RWPE2 (cell line): ENCODE data around the gene NPPB.
A peak's percentile ranks its signal among the peaks of the same experiment; 100 is the strongest.

ENCODE experiments used
- ATAC-seq: fragments of 200-7000 bp; cut with Tn5 transposase; 3 replicates; pipeline ENCODE4 v1.9.1; 2021; ENCODE audit warnings: low read depth
- DNase-seq: peaks from one replicate; pipeline ENCODE4 v3.0.0-alpha.2; 2020; ENCODE audit warnings: low spot score
- H3K27ac ChIP-seq: fragments of 450-650 bp; 2 replicates; pipeline ENCODE4 v1.5.1; 2017; ENCODE audit warnings: mild to moderate bottlenecking; ENCODE audit not compliant: poor library complexity, severe bottlenecking
- H3K27me3 ChIP-seq: fragments of 250-450 bp; sonication (Bioruptor Pico); 2 replicates; pipeline ENCODE4 v1.5.1; 2021; ENCODE audit warnings: mild to moderate bottlenecking, moderate library complexity; ENCODE audit not compliant: insufficient read depth, poor library complexity, severe bottlenecking
- H3K36me3 ChIP-seq: fragments of 250-450 bp; sonication (Bioruptor Pico); 2 replicates; pipeline ENCODE4 v1.5.1; 2020; ENCODE audit warnings: low read depth, mild to moderate bottlenecking, moderate library complexity
- H3K4me1 ChIP-seq: fragments of 250-450 bp; sonication (Bioruptor Pico); 2 replicates; pipeline ENCODE4 v1.5.1; 2021; ENCODE audit warnings: mild to moderate bottlenecking, moderate library complexity; ENCODE audit not compliant: insufficient read depth, poor library complexity, severe bottlenecking
- H3K4me3 ChIP-seq: fragments of 250-450 bp; sonication (Bioruptor Pico); 2 replicates; pipeline ENCODE4 v1.5.1; 2021; ENCODE audit warnings: mild to moderate bottlenecking, moderate library complexity; ENCODE audit not compliant: severe bottlenecking
- H3K9me3 ChIP-seq: fragments of 250-450 bp; sonication (Bioruptor Pico); 2 replicates; pipeline ENCODE4 v1.5.1; 2021; ENCODE audit warnings: mild to moderate bottlenecking, moderate library complexity; ENCODE audit not compliant: severe bottlenecking
- TF ChIP-seq, protein P1 (sequence below): fragments of 450-650 bp; IDR thresholded peaks from one replicate; pipeline ENCODE4 v1.5.1; 2017; ENCODE audit warnings: mild to moderate bottlenecking, moderate library complexity; ENCODE audit not compliant: poor library complexity, severe bottlenecking

The NPPB gene

DNA sequence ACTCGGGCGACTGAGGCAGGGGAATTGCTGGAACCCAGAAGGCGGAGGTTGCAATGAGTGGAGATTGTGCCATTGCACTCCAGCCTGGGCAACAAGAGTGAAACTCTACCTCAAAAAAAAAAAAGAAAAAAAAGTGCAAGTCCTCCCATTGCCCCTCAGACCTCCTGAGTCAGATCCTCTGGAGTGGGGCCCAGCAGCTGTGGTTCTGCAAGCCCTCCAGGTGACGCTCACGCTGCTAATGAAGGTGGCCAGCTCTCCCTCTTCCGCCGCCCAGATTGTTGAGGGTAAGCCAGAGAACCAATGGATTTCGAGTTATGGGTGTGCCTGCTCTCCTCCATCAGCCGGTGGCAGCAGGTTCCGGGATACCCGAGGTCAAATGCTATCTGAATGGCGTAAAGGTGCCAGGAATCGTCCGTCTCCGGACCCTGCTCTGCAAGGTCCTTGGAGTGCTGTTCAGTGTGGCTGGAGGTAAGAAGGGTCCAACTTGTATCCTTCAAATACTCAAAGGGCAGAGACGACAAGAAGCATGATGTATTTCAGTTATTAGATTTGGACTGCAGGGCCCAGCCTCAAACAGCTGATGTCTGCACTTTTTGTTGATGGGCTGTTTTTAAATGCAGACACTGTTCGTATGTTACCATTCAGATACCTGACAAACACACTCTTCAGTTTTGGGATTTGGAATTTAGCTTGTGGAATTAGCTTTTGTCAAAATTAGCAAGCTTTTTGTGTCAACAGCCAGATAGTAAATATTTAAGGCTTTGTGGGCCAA, 35.2 kb downstream of the NPPB start:
- H3K27ac ChIP-seq: no peak overlapping the region
- H3K36me3 ChIP-seq: peaks cover 90% of the 10 kb centered on the region
- ATAC-seq (no peak), DNase-seq (no peak)
- TF ChIP-seq, protein P1, sequence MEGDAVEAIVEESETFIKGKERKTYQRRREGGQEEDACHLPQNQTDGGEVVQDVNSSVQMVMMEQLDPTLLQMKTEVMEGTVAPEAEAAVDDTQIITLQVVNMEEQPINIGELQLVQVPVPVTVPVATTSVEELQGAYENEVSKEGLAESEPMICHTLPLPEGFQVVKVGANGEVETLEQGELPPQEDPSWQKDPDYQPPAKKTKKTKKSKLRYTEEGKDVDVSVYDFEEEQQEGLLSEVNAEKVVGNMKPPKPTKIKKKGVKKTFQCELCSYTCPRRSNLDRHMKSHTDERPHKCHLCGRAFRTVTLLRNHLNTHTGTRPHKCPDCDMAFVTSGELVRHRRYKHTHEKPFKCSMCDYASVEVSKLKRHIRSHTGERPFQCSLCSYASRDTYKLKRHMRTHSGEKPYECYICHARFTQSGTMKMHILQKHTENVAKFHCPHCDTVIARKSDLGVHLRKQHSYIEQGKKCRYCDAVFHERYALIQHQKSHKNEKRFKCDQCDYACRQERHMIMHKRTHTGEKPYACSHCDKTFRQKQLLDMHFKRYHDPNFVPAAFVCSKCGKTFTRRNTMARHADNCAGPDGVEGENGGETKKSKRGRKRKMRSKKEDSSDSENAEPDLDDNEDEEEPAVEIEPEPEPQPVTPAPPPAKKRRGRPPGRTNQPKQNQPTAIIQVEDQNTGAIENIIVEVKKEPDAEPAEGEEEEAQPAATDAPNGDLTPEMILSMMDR: no peak
- no peaks in the 10 kb centered on the region for H3K9me3 ChIP-seq
- H3K4me1 ChIP-seq: peaks cover 10% of the 10 kb centered on the region
- H3K4me3 ChIP-seq: no peak overlapping the region
- no peaks in the 10 kb centered on the region for H3K27me3 ChIP-seq

DNA sequence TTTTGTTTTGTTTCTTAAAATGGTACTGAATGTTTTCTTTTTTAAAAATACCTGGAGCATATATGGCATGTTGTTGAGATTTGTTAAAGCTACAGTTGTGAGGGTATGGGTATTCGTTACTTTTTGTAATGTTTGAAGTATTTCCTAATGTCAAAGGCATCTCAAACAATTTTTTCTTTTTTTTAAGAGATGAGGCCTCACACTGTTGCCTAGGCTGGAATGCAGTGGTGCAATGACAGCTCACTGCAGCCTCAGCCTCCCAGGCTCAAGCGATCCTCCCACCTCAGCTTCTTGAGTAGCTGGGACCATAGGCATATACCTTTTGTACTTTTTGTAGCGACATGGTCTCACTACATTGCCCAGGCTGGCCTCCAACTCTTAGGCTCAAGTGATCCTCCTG, 36.7 kb downstream of the NPPB start:
- TF ChIP-seq, protein P1: no peak
- Histone ChIP-seq H3K4me3 (no peak overlapping the region), H3K36me3 (peaks cover 90% of the 10 kb centered on the region), H3K27ac (peak overlapping the region; percentile 67), H3K27me3 (no peaks in the 10 kb centered on the region), H3K9me3 (no peaks in the 10 kb centered on the region), H3K4me1 (peaks cover 10% of the 10 kb centered on the region)
- ATAC-seq (no peak), DNase-seq (no peak)

DNA sequence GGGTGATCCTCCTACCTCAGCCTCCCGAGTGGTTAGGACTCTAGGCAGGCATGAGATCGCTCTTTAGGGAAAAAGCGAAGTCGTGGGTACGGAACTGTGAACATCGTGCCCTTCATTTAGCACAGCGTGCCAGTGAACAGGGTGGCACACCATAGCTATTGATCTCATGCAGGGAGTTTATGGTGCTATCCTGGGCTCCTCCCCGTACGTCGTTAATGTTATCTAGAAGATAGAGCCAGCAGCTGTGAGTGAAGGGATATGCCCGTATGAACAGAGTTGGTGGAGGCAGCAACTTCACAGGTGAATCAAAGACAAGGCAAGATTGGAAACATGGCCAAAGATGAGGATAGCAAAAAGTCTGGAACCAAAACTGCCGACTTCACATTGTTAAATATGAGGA, 41.6 kb downstream of the NPPB start:
- Histone ChIP-seq H3K4me3 (no peak overlapping the region), H3K27ac (no peak overlapping the region), H3K9me3 (no peaks in the 10 kb centered on the region), H3K4me1 (peaks cover 10% of the 10 kb centered on the region), H3K36me3 (peaks cover 96% of the 10 kb centered on the region), H3K27me3 (no peaks in the 10 kb centered on the region)
- TF ChIP-seq, protein P1: no peak
- ATAC-seq (no peak), DNase-seq (no peak)

DNA sequence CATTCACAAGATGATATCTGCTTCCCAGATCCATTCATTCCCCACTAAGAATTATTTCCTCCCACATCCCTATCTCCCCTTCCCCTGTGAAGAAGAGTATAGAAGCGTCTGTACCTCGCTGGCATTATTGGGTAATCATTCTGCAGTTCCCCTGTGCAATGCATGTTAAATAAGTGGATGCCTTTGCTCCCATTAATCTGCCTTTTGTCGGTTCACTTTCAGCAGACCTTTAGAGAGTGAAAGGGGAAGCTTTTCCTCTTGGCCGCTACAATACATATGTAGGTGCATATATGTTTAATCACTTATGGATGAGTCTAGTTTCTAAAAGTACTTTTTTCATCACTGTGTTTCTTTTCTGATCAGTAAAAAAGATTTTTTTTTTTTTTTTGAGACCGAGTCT, 45.7 kb downstream of the NPPB start:
- TF ChIP-seq, protein P1: no peak
- Histone ChIP-seq H3K36me3 (peaks cover 100% of the 10 kb centered on the region), H3K4me1 (peaks cover 3% of the 10 kb centered on the region), H3K4me3 (no peak overlapping the region), H3K27ac (no peak overlapping the region), H3K27me3 (no peaks in the 10 kb centered on the region), H3K9me3 (no peaks in the 10 kb centered on the region)
- DNase-seq: no peak
- no peak for ATAC-seq
